Measurements from ENCODE around the gene MCM3AP.

DNA sequence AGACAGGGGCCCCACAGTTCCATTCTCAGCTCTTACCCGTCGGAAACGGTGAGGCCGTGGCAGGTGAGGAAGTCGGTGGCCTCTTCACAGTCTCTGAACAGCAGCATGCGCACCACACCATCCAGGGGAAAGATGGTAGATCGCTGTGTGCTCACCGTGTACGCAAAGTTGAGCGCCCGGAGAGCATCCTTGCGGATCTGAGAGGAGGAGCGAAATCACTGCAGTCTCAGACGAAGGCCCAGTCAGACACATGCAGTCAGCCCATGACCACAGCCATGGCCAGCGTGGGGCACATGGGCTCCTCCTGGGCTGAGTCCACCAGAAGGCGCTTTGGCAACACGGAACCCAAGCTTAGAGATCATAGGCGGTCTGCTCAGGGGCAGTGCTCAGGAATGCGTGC, 18.5 kb downstream of the MCM3AP start:
- TF ChIP-seq GATA2 (IDR thresholded peaks at IDR 0.05; ENCODE audit: low read depth, low read length) (no peak), GATA3 (IDR thresholded peaks at IDR 0.05; ENCODE audit: low read depth, low read length) (no peak)

All from SH-SY5Y (cell line).